Ammon's horn (tissue), 1 donor: Measurements from ENCODE around the gene PRIMA1.

Experiments used
- DNase-seq: peaks from one replicate; pipeline ENCODE4 v3.0.0-alpha.2; 2016; ENCODE audit warnings: low spot score

The PRIMA1 gene

GRCh38 chr14:93794756-93795155 is 6.5 kb upstream of the PRIMA1 start:
- no peak for DNase-seq

GRCh38 chr14:93793555-93794324 is 5.5 kb upstream of the PRIMA1 start:
- no peak for DNase-seq

GRCh38 chr14:93792391-93792790 is 4.1 kb upstream of the PRIMA1 start:
- no peak for DNase-seq

- no peak for DNase-seq
Observed at GRCh38 chr14:93790966-93791365, 2.7 kb upstream of the PRIMA1 start.

GRCh38 chr14:93789228-93790130 is 1.2 kb upstream of the PRIMA1 start:
- peak; percentile 13 for DNase-seq

GRCh38 chr14:93788543-93789227 is 400 bp upstream of the PRIMA1 start:
- DNase-seq = peak; percentile 76

- DNase-seq = no peak
Observed at GRCh38 chr14:93787465-93788292, 606 bp downstream of the PRIMA1 start.

- no peak for DNase-seq
Observed at GRCh38 chr14:93785423-93785822, 2.9 kb downstream of the PRIMA1 start.

GRCh38 chr14:93784878-93785277 is 3.4 kb downstream of the PRIMA1 start:
- no peak for DNase-seq

- no peak for DNase-seq
Observed at GRCh38 chr14:93780813-93781400, 7.4 kb downstream of the PRIMA1 start.

- DNase-seq = peak; percentile 48
Observed at GRCh38 chr14:93778856-93779629, 9.2 kb downstream of the PRIMA1 start.

GRCh38 chr14:93778453-93778852 is 9.8 kb downstream of the PRIMA1 start:
- peak; percentile 16 for DNase-seq

GRCh38 chr14:93775744-93776143 is 12.5 kb downstream of the PRIMA1 start:
- DNase-seq = no peak

GRCh38 chr14:93775158-93775557 is 13.1 kb downstream of the PRIMA1 start:
- no peak for DNase-seq

GRCh38 chr14:93772263-93772662 is 16.0 kb downstream of the PRIMA1 start:
- no peak for DNase-seq

GRCh38 chr14:93765970-93766369 is 22.3 kb downstream of the PRIMA1 start:
- DNase-seq = no peak

- DNase-seq = no peak
Observed at GRCh38 chr14:93765155-93765554, 23.1 kb downstream of the PRIMA1 start.

GRCh38 chr14:93764211-93764659 is 24.1 kb downstream of the PRIMA1 start:
- DNase-seq = no peak

GRCh38 chr14:93759719-93760307 is 28.5 kb downstream of the PRIMA1 start:
- peak; percentile 55 for DNase-seq

GRCh38 chr14:93757206-93757605 is 31.1 kb downstream of the PRIMA1 start:
- DNase-seq = no peak
